B cell (primary cell): ENCODE measurements around the gene SERGEF. TPM values are rescaled to one million over a fixed set of nuclear protein-coding genes. Genes with fewer than 3 reads are reported as not detected.
A peak's percentile ranks its signal among the peaks of the same experiment; 100 is the strongest.

Experiments used
- ATAC-seq: fragments of 200-7000 bp; cut with Tn5 transposase; one replicate; pipeline ENCODE4 v1.10.0; 2021; ENCODE audit warnings: low read depth, mild to moderate bottlenecking, moderate number of reproducible peaks, moderate library complexity
- CTCF ChIA-PET: fragments of 350-600 bp; sonication (Branson Sonifier 250); formaldehyde crosslinking; loops from one replicate; lab custom pipeline; 2021; ENCODE audit warnings: antibody characterized with exemption, inconsistent platforms; lab: Charles Lee
- POLR2A ChIA-PET: fragments of 350-600 bp; sonication (Branson Sonifier 250); formaldehyde crosslinking; loops from one replicate; lab custom pipeline; 2021; ENCODE audit warnings: antibody characterized with exemption; lab: Charles Lee
- DNase-seq: peaks from one replicate; pipeline ENCODE4 v3.0.0; 2013
- H2AFZ ChIP-seq: 2 replicates; pipeline ENCODE4 v1.6.1; 2012; ENCODE audit warnings: mild to moderate bottlenecking, low read depth, low read length; ENCODE audit not compliant: insufficient read depth, poor library complexity, severe bottlenecking
- H3K27ac ChIP-seq, 2 donors: 1 replicate in 1 of 2; 2 replicates in 1 of 2; pipeline ENCODE4 v1.5.1; 2012 to 2013; ENCODE audit warnings: low read length in 2 of 2, mild to moderate bottlenecking in 2 of 2, moderate library complexity in 1 of 2
- H3K27me3 ChIP-seq, 4 experiments: fragments of 200-600 bp in 1 of 4; sonication (generic) in 1 of 4; replicated peaks in 1 of 4; 1 replicate in 2 of 4; 2 replicates in 2 of 4; pipeline versions ENCODE4 v1.6.1 to v1.7.0; 2013 to 2016; ENCODE audit warnings: low read length in 3 of 4, mild to moderate bottlenecking in 2 of 4, mixed read lengths in 1 of 4, moderate library complexity in 1 of 4; ENCODE audit not compliant: insufficient read depth in 4 of 4, control insufficient read depth in 3 of 4; ENCODE audit errors: control extremely low read depth in 1 of 4
- H3K36me3 ChIP-seq, 2 experiments: replicated peaks in 1 of 2; 1 replicate in 1 of 2; 2 replicates in 1 of 2; pipeline versions ENCODE4 v1.6.1 to v1.7.1; 2013; ENCODE audit warnings: low read length in 1 of 2; ENCODE audit not compliant: insufficient read depth in 2 of 2, control insufficient read depth in 1 of 2; ENCODE audit errors: control extremely low read depth in 1 of 2, extremely low read depth in 1 of 2
- H3K4me1 ChIP-seq, 2 donors: fragments of 200-600 bp in 1 of 2; sonication (generic) in 1 of 2; 1 replicate in 1 of 2; 2 replicates in 1 of 2; pipeline versions ENCODE4 v1.5.1 to v1.6.1; 2013 to 2017; ENCODE audit warnings: low read length in 2 of 2; ENCODE audit not compliant: control insufficient read depth in 2 of 2, insufficient read depth in 2 of 2
- H3K4me2 ChIP-seq: replicated peaks from 2 replicates; pipeline ENCODE3; 2012; ENCODE audit warnings: mild to moderate bottlenecking, low read depth, low read length; ENCODE audit not compliant: poor library complexity, severe bottlenecking
- H3K4me3 ChIP-seq, 5 experiments: fragments of 200-600 bp in 1 of 5; sonication (generic) in 1 of 5; 1 replicate in 3 of 5; 2 replicates in 2 of 5; pipeline versions ENCODE4 v1.5.1 to v1.7.0; 2011 to 2016; ENCODE audit warnings: low read length in 4 of 5, mild to moderate bottlenecking in 4 of 5, low read depth in 2 of 5, control low read depth in 1 of 5, moderate library complexity in 1 of 5; ENCODE audit not compliant: insufficient read depth in 1 of 5; ENCODE audit errors: control extremely low read depth in 1 of 5, extremely low read depth in 1 of 5
- H3K79me2 ChIP-seq: fragments of 200-600 bp; sonication (generic); one replicate; pipeline ENCODE4 v1.6.0; 2016; ENCODE audit warnings: low read length; ENCODE audit not compliant: control insufficient read depth, insufficient read depth
- H3K9ac ChIP-seq: fragments of 200-600 bp; sonication (generic); 2 replicates; pipeline ENCODE4 v1.6.1; 2017; ENCODE audit warnings: mild to moderate bottlenecking, low read length, moderate library complexity
- H3K9me3 ChIP-seq, 3 donors: one replicate each; pipeline versions ENCODE4 v1.6.1 to v1.7.1; 2013; ENCODE audit warnings: low read length in 2 of 3; ENCODE audit not compliant: control insufficient read depth in 2 of 3, insufficient read depth in 1 of 3; ENCODE audit errors: control extremely low read depth in 1 of 3
- H4K20me1 ChIP-seq: 2 replicates; pipeline ENCODE4 v1.6.0; 2012; ENCODE audit warnings: mild to moderate bottlenecking, low read length; ENCODE audit not compliant: insufficient read depth, control insufficient read depth, poor library complexity, severe bottlenecking
- H3K27ac Mint-ChIP-seq: one replicate; pipeline ENCODE4 v1.8.0; 2021; ENCODE audit warnings: mixed read lengths
- H3K27me3 Mint-ChIP-seq: one replicate; pipeline ENCODE4 v1.8.0; 2021; ENCODE audit warnings: mixed read lengths
- H3K4me1 Mint-ChIP-seq: one replicate; pipeline ENCODE4 v1.8.0; 2021; ENCODE audit warnings: mixed read lengths
- H3K4me3 Mint-ChIP-seq: one replicate; pipeline ENCODE4 v1.8.0; 2021; ENCODE audit warnings: mixed read lengths
- H3K9me3 Mint-ChIP-seq: one replicate; pipeline ENCODE4 v1.8.0; 2022; ENCODE audit warnings: mixed read lengths; ENCODE audit not compliant: insufficient read depth
- CTCF ChIP-seq: fragments of 200-600 bp; IDR thresholded peaks from one replicate; pipeline ENCODE4 v1.8.0; 2022; ENCODE audit warnings: antibody characterized with exemption, mild to moderate bottlenecking
- EZH2 ChIP-seq: IDR thresholded peaks from 2 replicates; pipeline ENCODE4 v1.6.1; 2012; ENCODE audit warnings: borderline replicate concordance, low read depth, mild to moderate bottlenecking, moderate library complexity, low read length; ENCODE audit not compliant: insufficient read depth, poor library complexity, severe bottlenecking
- WGBS: methylation state at CpG from one replicate; pipeline ENCODE4 v1.1.5; 2013; ENCODE audit warnings: missing lambda C conversion rate; ENCODE audit not compliant: insufficient coverage; 5-methylcytosine and 5-hydroxymethylcytosine counted together
- intact Hi-C: fragments of 100-400 bp; cut with micrococcal nuclease; formaldehyde crosslinking; loops from one replicate; pipeline ENCODE4 v1.10.0; 2022
- polyA plus RNA-seq: library from polyadenylated mRNA; depleted of rRNA; stranded (reverse); fragments of >200 nt; gene quantifications from 2 replicates; pipeline ENCODE4 v1.2.3, GENCODE V29; 2012
- total RNA-seq, 2 donors: library from RNA; stranded (reverse); fragments of 120-200 nt in 1 of 2; gene quantifications; 1 replicate in 1 of 2; 2 replicates in 1 of 2; pipeline versions ENCODE4 v1.2.3 to v1.2.4, GENCODE V29; 2013 to 2022

SERGEF gene
- total and polyA plus RNA-seq, 2 donors (not counting 1 experiment from before 2014, with no cell fraction given): 24.2 to 54.3 TPM

GRCh38 chr11:18011633-18012032, 1.2 kb downstream of the SERGEF start:
- peaks cover 9 to 21% of the 10 kb centered on the region in 2 donors for H3K4me1 ChIP-seq
- Mint-ChIP-seq H3K27me3 (no peaks in the 10 kb centered on the region), H3K4me3 (peak overlapping the region; percentile 100), H3K9me3 (peaks cover 4% of the 10 kb centered on the region), H3K4me1 (peaks cover 27% of the 10 kb centered on the region), H3K27ac (peak overlapping the region; percentile 99)
- ChIA-PET CTCF (no interaction called here), POLR2A (no interaction called here)
- ATAC-seq (no peak), DNase-seq (no peak)
- TF ChIP-seq EZH2 (no peak), CTCF (no peak)
- H3K4me2 ChIP-seq: peak overlapping the region; percentile 72
- H3K36me3 ChIP-seq: peaks cover 0 to 3% of the 10 kb centered on the region in 2 experiments
- intact Hi-C loops: loop anchor here (2.0 to 10.0 kb wide), 5 partner anchors 311 to 1231 kb away; partner anchors contain the start of genes E2F8, GTF2H1, HPS5 and KCNJ11
- no peak overlapping the region for H3K9ac ChIP-seq
- H3K27ac ChIP-seq: peak overlapping the region in 1 of 2 donors; percentile 65
- no peaks in the 10 kb centered on the region for H3K27me3 ChIP-seq
- 92% methylated on average over 8 of the region's 8 CpGs for WGBS
- peaks cover 0 to 14% (median 0%) of the 10 kb centered on the region in 3 donors for H3K9me3 ChIP-seq
- H2AFZ ChIP-seq: peak overlapping the region; percentile 94
- H4K20me1 ChIP-seq: no peaks in the 10 kb centered on the region
- no peak overlapping the region for H3K4me3 ChIP-seq
- peaks cover 6% of the 10 kb centered on the region for H3K79me2 ChIP-seq

- ATAC-seq (no peak), DNase-seq (peak; percentile 29)
- H2AFZ ChIP-seq: no peak overlapping the region
- Mint-ChIP-seq H3K4me1 (peaks cover 27% of the 10 kb centered on the region), H3K27me3 (no peaks in the 10 kb centered on the region), H3K9me3 (peaks cover 4% of the 10 kb centered on the region), H3K27ac (peak overlapping the region; percentile 99), H3K4me3 (peak overlapping the region; percentile 100)
- peaks cover 9 to 21% of the 10 kb centered on the region in 2 donors for H3K4me1 ChIP-seq
- 93% methylated on average over 3 of the region's 10 CpGs for WGBS
- peaks cover 6% of the 10 kb centered on the region for H3K79me2 ChIP-seq
- peaks cover 0 to 14% (median 0%) of the 10 kb centered on the region in 3 donors for H3K9me3 ChIP-seq
- H4K20me1 ChIP-seq: no peaks in the 10 kb centered on the region
- H3K4me2 ChIP-seq: no peak overlapping the region
- peak overlapping the region in 1 of 2 donors; percentile 65 for H3K27ac ChIP-seq
- no peak overlapping the region for H3K4me3 ChIP-seq
- no peak overlapping the region for H3K9ac ChIP-seq
- H3K36me3 ChIP-seq: peaks cover 0 to 3% of the 10 kb centered on the region in 2 experiments
- CTCF ChIA-PET: no interaction called here
- TF ChIP-seq CTCF: no peak
- no peak for TF ChIP-seq EZH2
- POLR2A ChIA-PET: no interaction called here
- H3K27me3 ChIP-seq: no peaks in the 10 kb centered on the region
- intact Hi-C loops: loop anchor here (5.0 to 10.0 kb wide), 2 partner anchors 626 to 1231 kb away; partner anchors contain the start of genes E2F8 and KCNJ11
Observed at GRCh38 chr11:18010977-18011586, 1.8 kb downstream of the SERGEF start.
